ENCODE data around the gene WDR82.

Gene WDR82

GRCh38 chr3:52278510-52279069, at the start of gene WDR82:
TSS of gene WDR82 (minus strand) at chr3:52278649. CDS start at chr3:52278361, 288 bp downstream.
- no peak for FAIRE-seq

DNA sequence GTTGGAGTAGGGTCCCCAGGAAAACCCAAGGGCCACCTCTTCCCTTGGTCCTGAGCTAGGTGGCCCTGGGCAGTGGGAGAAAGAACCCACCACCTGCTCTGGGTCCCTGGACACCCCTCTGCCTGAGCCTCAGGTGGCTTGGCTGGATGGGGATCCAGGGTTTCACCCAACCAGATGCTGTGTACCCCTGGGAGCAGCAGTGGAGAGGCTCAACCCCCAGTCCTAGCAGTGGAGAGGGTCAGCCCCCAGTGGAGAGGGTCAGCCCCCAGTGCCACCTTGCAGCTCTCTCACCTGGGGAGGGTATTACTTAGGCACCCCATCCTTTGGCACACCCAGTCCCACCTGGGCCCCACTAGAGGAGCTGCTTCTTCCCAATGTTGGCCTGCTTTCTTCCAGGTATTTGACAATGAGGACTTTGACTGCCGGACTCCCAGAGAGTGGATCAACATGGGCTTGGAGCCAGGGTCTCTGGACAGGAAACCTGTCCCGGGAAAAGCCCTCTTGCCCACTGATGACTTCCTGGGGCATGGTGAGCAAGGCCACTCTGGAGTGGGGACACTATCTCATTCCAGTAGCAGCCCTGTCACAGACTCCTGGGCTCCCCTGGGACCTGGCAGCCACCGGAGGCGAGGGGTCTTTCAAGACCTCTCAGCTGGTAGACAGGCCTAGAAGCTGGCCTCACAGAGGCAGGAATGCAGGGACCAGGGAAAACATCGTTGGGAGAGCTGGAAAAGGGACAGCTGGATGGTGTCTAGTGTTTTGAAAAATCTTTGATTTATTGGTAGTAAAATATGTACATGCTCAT, 49.2 kb upstream of the WDR82 start:
- no peak for FAIRE-seq

DNA sequence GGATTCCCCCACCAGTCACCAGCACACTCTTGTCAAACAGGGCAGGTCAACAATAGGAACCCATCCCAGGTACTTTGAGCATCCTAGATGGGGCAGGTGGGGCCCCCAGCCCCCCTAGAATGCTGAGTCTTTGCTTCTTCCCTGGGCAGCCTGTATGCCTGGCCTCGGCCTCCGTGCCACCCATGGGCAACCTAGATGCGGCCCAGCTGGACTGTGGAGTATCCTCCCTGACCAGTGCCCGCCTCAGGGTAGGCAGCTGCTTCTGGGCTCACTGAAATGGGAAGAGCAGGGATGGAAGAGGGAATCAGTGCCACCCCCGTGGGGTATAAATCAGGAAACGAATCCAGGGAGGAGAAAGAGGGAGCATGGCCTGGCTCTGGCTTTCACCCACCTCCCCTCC, 48.5 kb upstream of the WDR82 start:
- no peak for FAIRE-seq

- FAIRE-seq = no peak
Measured at GRCh38 chr3:52325686-52326085, 47.2 kb upstream of the WDR82 start.

DNA sequence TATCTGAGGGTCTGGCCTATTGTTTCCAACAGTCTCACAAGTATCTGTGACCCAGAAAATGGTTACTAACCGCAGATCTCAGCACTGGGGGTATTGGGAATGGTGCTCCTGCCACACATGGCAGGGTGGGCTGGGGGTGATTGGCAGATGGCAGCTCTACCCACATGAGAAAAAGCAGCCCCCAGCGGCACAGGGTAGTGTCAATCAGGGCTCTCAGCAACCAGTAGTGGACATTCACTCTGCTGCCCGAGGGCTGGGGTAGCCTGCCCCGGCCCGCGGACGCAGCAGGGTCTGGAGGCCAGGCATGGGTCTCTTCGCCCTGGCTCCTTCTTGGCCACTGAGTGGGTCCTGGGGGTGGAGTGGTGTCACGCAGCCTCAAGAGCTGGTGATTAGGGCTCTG, 46.2 kb upstream of the WDR82 start:
- no peak for FAIRE-seq

DNA sequence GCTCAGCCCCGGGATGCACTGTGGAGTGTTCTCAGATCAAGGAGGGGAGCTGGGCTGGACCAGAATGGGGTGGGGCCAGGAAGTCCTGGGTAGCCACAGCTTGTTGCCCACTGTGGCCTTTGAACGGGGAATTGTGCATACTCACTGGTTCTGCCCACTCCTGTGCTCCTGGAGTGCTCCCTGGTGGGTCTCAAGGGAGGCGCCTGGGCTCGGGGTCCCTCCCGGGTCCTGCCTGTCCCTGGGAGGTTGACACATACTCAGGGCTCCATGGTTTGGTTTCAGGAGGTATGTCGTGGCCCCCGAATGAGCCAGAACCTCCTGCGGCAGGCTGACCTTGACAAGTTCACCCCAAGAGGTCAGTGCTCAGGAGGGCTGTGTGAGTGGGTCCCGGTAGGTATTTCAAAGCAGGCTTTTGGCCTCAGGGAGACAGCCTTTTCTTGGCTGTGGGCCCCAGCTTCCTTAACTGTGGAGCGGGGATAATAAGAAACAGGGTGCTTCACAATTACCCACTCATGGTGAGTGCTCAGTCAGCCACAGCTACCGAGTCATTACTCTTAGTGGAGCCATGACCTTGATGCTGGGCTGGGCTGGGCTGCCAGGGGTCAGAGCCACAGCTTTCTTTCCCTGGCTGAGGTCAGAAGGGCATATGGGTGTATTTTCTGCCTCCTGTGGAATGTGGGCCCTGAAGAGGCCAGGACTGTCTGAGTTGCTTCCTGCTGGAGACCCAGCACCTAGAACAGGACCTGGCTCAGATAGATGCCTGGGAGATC, 45.3 kb upstream of the WDR82 start:
- FAIRE-seq = no peak

DNA sequence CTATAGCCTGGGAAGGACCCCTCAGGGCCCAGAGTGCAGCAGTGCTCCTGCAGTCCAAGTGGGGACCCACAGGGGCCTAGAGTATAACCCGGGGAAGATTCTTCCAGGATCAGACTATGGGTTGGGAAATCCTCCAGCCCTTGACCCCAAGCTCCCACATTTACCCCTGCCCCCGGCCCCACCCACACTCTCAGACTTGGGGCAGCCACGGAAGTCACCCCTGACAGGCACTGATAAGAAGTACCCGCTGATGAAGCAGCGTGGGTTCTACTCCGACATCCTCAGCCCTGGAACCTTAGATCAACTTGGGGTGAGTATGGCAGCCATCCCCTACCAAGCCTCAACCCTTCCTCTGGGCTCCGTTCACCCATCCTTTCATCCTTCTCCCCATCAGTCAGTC, 44.0 kb upstream of the WDR82 start:
- no peak for FAIRE-seq

DNA sequence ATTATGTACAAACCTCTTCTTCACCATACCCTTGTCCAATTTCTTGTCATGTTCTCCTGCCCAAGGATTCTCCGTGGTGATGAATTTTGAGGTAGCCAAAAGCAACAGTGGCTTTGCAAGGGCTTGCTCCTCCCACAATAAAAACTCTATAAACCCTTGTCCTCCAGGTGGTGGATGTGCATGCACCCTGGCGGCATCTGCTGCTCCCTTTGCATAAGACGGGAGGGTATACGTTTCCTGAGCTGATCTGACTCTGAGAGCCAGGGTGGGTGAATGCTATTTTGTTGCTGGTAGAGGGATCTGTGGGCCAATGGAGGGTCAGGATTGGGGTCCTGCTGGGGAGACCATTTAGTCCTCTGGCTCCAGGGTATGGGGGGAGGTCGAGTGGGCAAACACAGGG, 43.0 kb upstream of the WDR82 start:
- FAIRE-seq = no peak

GRCh38 chr3:52319921-52320595, 41.6 kb upstream of the WDR82 start:
- FAIRE-seq = no peak

DNA sequence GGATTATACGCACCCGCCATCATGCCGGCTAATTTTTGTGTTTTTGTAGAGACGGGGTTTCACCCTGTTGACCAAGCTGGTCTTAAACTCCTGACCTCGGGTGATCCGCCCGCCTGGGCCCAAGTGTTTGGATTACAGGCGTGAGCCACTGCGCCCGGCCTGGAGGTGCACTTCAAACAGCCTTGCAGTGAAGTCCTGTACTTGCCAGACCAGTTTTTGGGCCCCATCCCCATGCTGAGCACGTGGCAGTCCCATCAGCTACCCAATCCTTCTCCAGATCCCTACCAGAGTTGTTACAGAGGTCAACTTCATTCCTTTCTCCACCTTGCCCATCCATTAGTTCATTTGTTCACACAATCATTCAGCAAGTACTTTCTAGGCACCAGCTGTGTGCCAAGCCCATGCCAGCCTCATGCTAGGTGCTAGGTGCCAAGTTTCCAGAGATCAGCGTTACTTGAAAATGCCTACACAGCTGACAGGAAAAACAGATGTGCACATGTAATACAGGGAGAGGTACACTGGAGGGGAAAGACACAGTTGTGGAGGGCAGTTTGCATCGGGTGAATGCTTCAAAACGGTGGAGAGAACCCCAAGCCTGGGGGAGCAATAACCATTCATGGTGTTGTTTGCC, 39.9 kb upstream of the WDR82 start:
- FAIRE-seq = no peak

DNA sequence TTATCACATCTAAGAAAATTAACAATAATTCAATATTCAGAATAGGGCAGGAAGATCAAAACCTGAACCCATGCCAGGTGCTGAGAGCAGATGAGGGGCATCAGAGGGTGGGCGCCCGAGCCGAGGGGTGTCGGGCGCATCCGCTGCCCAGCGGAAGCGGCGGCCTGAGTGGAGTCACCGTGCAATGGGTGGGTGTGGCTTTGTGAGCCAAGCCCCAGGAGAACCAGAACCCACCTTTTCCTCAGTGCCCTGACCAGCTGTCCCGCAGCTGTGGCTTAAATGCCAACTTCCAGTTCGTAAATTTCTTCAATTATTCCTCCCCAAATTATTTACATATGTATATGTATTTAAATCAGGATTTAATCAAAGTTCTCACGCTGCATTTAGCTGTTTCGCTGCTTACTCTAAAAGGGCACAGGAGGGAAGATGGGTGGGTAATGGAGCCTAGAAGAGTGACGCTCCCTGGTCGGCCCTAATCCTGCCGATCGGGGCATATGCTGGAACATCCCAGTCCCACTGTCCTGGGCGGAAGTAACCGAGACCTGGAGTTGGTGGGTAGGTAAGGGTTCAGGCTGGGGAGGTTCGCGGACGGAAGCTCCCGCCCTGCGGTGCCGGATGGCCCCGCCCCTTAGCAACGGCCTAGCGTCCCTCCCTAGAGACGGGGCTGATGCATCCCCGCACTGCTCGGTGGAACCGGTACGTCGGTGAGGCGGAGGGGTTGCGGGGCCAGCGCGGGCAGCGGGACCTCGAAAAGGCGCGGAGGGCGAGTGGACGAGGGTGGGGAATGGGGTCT, 39.0 kb upstream of the WDR82 start:
- no peak for FAIRE-seq

- no peak for FAIRE-seq
Measured at GRCh38 chr3:52315977-52316764, 37.7 kb upstream of the WDR82 start, which contains the start of gene DNAH1. TSS of gene DNAH1 (plus strand) at chr3:52316319. CDS start at chr3:52322443, 6,124 bp downstream.

GRCh38 chr3:52315006-52315405, 36.6 kb upstream of the WDR82 start:
- FAIRE-seq = no peak

DNA sequence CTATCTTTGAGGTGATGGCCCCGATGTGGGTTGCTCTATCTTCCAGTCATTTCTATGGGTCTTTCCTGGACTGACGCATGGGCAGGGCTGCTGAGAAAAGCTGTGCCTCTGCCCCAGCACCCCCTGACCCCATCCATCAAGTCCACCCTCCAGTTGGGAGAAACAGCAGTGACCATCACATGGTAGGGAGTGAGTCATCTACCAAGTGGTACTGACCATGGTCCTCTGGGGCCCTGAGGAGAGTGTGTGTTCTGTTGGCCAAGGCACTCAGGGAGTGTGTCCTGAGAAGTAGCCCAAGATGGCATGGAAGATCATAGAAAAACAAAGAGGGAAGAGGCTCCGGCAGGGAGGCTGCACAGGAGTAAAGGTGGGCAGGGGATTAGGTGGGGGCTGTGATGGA, 36.0 kb upstream of the WDR82 start:
- FAIRE-seq = no peak

- no peak for FAIRE-seq
Measured at GRCh38 chr3:52313774-52314188, 35.3 kb upstream of the WDR82 start.

GRCh38 chr3:52313188-52313773, 34.8 kb upstream of the WDR82 start:
- FAIRE-seq = no peak

DNA sequence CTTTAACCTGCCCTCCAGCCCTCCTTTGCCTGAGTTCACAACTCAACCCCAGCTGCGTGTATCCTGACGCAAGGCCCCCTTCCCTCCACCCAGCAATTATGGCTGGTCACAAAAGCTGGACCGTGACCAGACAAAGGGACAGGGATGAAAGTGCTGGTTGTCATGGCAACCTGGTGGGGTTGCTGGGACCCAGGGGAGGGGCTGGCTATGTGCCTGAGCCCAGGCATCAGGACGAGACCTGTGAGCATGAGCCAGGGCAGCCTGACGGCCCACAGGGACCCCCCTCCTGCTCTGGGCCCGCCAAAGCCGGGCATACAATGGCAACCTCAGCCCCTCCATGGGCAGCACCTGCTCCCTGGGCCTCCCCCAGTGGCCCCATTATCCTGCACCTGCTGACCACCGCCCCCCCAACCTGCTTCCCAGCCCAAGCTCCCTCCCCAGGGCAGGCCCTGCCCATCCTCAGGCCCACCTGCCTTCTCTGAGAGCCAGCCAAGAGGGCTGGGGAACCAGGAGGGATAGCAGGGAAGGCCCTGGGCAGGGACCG, 33.2 kb upstream of the WDR82 start:
- no peak for FAIRE-seq

DNA sequence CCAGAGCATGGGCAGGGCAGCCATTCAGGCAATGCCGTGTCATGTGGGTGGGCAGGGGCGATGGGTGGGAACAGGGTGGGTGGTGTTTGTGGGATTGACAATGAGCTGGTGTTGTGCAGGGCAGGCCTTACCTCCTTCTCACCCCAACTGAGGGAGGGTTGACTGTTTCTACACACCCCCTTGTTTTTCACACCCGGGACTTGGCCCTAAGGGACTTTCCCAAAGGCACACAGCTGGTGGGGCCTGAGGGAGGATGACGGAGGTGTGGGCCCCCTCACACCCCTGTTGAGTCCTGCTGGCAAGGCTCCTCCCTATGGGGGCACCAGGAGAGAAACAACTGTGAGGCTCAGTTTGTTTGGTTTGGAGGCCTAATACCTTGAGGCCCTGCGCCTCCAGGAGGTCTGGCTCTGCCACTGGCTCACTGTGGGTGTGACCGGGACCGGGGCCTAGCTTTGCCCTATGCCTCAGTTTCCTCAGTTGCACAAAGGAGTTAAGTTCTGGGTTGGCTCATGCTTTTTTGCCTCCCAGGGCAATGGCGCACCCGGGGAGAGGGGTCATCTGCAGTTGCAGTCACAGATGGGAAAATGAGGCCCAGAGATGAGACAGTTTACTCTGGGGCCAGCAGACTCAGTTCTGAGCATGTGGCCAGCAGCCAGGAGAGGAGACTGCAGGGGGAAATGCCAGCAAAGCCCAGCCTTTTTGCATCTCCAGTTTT, 32.6 kb upstream of the WDR82 start:
- FAIRE-seq = no peak

DNA sequence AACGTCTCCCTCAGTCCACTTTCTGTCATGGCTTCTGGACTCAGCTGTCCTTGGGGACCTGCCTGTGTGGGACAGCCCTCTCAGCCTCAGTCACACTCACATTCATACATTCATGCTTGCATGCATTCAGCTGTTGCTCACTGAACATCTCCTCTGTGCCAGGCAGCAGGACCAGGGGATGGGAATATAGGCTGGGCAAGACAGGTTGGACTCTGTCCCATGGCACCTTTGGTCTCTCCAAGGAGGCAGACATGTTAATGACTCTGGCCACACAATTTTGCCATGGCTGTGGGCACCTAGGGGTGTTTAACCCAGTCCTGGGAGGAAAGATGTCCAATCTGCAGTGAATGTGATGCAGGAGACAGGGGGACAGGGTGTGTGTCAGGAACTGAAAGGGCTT, 29.9 kb upstream of the WDR82 start:
- no peak for FAIRE-seq

DNA sequence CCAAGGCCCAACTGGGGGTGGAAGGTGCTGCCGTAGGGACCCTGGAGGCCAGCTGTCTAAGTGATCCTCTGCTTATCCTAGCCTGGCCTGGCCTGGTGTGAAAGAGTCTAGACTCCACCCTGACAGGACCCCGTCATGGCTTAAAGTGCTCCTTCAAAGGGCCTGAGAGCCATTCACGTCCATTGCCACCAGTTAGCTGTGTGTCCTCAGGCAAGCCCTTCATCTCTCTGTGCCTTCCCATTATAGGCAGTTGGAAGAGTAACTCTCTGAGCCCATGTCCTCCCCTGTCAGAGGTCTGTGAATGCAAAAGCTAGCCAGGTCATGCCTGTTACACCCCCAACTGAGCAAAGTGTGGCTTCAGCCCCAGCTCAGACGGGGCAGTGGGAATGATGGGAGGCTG, 28.5 kb upstream of the WDR82 start:
- no peak for FAIRE-seq
